H1 (cell line): ENCODE data around the gene MXRA8. TPM values are rescaled to one million over a fixed set of nuclear protein-coding genes. Genes with fewer than 3 reads are reported as not detected.

Experiments
- CTCF ChIA-PET: fragments of 300-600 bp; sonication (Branson Sonifier 250); formaldehyde crosslinking; loops from one replicate; lab custom pipeline; 2021; ENCODE audit not compliant: partially characterized antibody; lab: Charles Lee
- POLR2A ChIA-PET: fragments of 300-600 bp; sonication (Branson Sonifier 250); formaldehyde crosslinking; loops from one replicate; lab custom pipeline; 2021; ENCODE audit warnings: inconsistent platforms; ENCODE audit not compliant: partially characterized antibody; lab: Charles Lee
- DNase-seq, 2 experiments: peaks; one replicate each; pipeline versions ENCODE4 v3.0.0 to v3.0.0-alpha.2; 2010 to 2022; ENCODE audit warnings: low spot score in 2 of 2, low read depth in 1 of 2, mixed read lengths in 1 of 2
- FAIRE-seq: peaks from 2 replicates; lab custom pipeline; 2011; peaks lifted over from hg19 to GRCh38; lab: Jason Lieb, UNC
- H2AFZ ChIP-seq: 2 replicates; pipeline ENCODE4 v1.8.1; 2012; ENCODE audit warnings: low read length, inconsistent platforms
- H2AK5ac ChIP-seq: 2 replicates; pipeline ENCODE4 v1.6.1; 2013; ENCODE audit warnings: low read depth, low read length
- H2BK120ac ChIP-seq: replicated peaks from 2 replicates; pipeline ENCODE3; 2013; ENCODE audit warnings: low read depth, low read length, inconsistent platforms
- H2BK12ac ChIP-seq: 2 replicates; pipeline ENCODE4 v1.6.1; 2013; ENCODE audit warnings: low read depth, low read length
- H2BK15ac ChIP-seq: 2 replicates; pipeline ENCODE4 v1.6.1; 2013; ENCODE audit warnings: low read length
- H2BK20ac ChIP-seq: 2 replicates; pipeline ENCODE4 v1.6.1; 2013; ENCODE audit warnings: low read length
- H2BK5ac ChIP-seq: 2 replicates; pipeline ENCODE4 v1.6.1; 2013; ENCODE audit warnings: low read depth, low read length
- H3K14ac ChIP-seq: 2 replicates; pipeline ENCODE4 v1.6.1; 2013; ENCODE audit warnings: inconsistent platforms; ENCODE audit not compliant: insufficient read length
- H3K18ac ChIP-seq: 2 replicates; pipeline ENCODE4 v1.6.1; 2013; ENCODE audit warnings: low read length; ENCODE audit errors: extremely low read depth
- H3K23ac ChIP-seq: 2 replicates; pipeline ENCODE4 v1.6.1; 2013; ENCODE audit warnings: inconsistent platforms; ENCODE audit not compliant: insufficient read length
- H3K23me2 ChIP-seq: 2 replicates; pipeline ENCODE4 v1.6.1; 2013; ENCODE audit warnings: low read depth, low read length
- H3K27ac ChIP-seq: 2 replicates; pipeline ENCODE4 v1.6.1; 2011; ENCODE audit warnings: low read depth, low read length, inconsistent platforms
- H3K27me3 ChIP-seq, 4 experiments: replicated peaks in 1 of 4; 1 replicate in 1 of 4; 2 replicates in 3 of 4; pipeline versions ENCODE4 v1.6.1 to v1.8.1; 2011 to 2013; ENCODE audit warnings: low read length in 3 of 4, mild to moderate bottlenecking in 3 of 4, inconsistent platforms in 2 of 4, mixed read lengths in 2 of 4, moderate library complexity in 1 of 4; ENCODE audit not compliant: control insufficient read depth in 3 of 4, insufficient read depth in 3 of 4; ENCODE audit errors: extremely low read depth in 1 of 4
- H3K36me3 ChIP-seq, 4 experiments: 2 replicates each; pipeline versions ENCODE4 v1.6.1 to v1.8.1; 2011 to 2013; ENCODE audit warnings: mild to moderate bottlenecking in 4 of 4, low read length in 3 of 4, moderate library complexity in 2 of 4, control low read depth in 1 of 4, inconsistent platforms in 1 of 4; ENCODE audit not compliant: insufficient read depth in 4 of 4, control insufficient read depth in 2 of 4
- H3K4ac ChIP-seq: replicated peaks from 2 replicates; pipeline ENCODE3; 2013; ENCODE audit warnings: low read length, low read depth, mixed read lengths, inconsistent platforms; ENCODE audit not compliant: insufficient read length
- H3K4me1 ChIP-seq, 4 experiments: replicated peaks in 1 of 4; 1 replicate in 1 of 4; 2 replicates in 3 of 4; pipeline versions ENCODE4 v1.6.1 to v1.8.1; 2011 to 2013; ENCODE audit warnings: low read length in 3 of 4, inconsistent platforms in 2 of 4, mixed read lengths in 1 of 4; ENCODE audit not compliant: insufficient read depth in 4 of 4, control insufficient read depth in 3 of 4
- H3K4me2 ChIP-seq, 2 experiments: 2 replicates each; pipeline versions ENCODE4 v1.6.1 to v1.8.1; 2011 to 2013; ENCODE audit warnings: low read depth in 2 of 2, low read length in 2 of 2, control low read depth in 1 of 2, inconsistent platforms in 1 of 2, mild to moderate bottlenecking in 1 of 2; ENCODE audit not compliant: insufficient read depth in 1 of 2
- H3K4me3 ChIP-seq, 4 experiments: fragments of 200-600, 300-600 bp in 1 of 4; sonication (generic), shearing (Covaris generic), sonication (Bioruptor Twin) in 1 of 4; 2 replicates each; pipeline versions ENCODE4 v1.5.1 to v1.8.1; 2011 to 2016; ENCODE audit warnings: low read length in 4 of 4, low read depth in 3 of 4, control low read depth in 2 of 4, inconsistent platforms in 2 of 4, mild to moderate bottlenecking in 2 of 4, mixed read lengths in 1 of 4, moderate library complexity in 1 of 4; ENCODE audit not compliant: insufficient read depth in 2 of 4; ENCODE audit errors: extremely low read depth in 1 of 4
- H3K56ac ChIP-seq: replicated peaks from 2 replicates; pipeline ENCODE3; 2013; ENCODE audit warnings: low read depth, mild to moderate bottlenecking, mixed read lengths, low read length, inconsistent platforms; ENCODE audit not compliant: insufficient read length
- H3K79me1 ChIP-seq: 2 replicates; pipeline ENCODE4 v1.6.1; 2013; ENCODE audit warnings: low read depth, low read length, control low read depth
- H3K79me2 ChIP-seq, 2 experiments: 2 replicates each; pipeline versions ENCODE4 v1.6.1 to v1.8.1; 2012 to 2013; ENCODE audit warnings: low read length in 2 of 2, mild to moderate bottlenecking in 2 of 2, inconsistent platforms in 1 of 2; ENCODE audit not compliant: insufficient read depth in 2 of 2, control insufficient read depth in 1 of 2
- H3K9ac ChIP-seq, 4 experiments: replicated peaks in 1 of 4; 1 replicate in 1 of 4; 2 replicates in 3 of 4; pipeline versions ENCODE4 v1.6.1 to v1.8.1; 2011 to 2013; ENCODE audit warnings: low read depth in 3 of 4, low read length in 3 of 4, control low read depth in 2 of 4, mild to moderate bottlenecking in 2 of 4, moderate library complexity in 2 of 4, inconsistent platforms in 1 of 4; ENCODE audit errors: extremely low read depth in 1 of 4
- H3K9me3 ChIP-seq, 2 experiments: 2 replicates each; pipeline versions ENCODE4 v1.6.1 to v1.8.1; 2012 to 2013; ENCODE audit warnings: mild to moderate bottlenecking in 2 of 2, moderate library complexity in 2 of 2, control low read depth in 1 of 2, inconsistent platforms in 1 of 2, low read depth in 1 of 2, low read length in 1 of 2, mixed read lengths in 1 of 2; ENCODE audit not compliant: insufficient read depth in 2 of 2
- H4K20me1 ChIP-seq, 2 experiments: replicated peaks in 1 of 2; 2 replicates each; pipeline versions ENCODE3 to v1.8.1; 2011 to 2013; ENCODE audit warnings: inconsistent platforms in 2 of 2, low read length in 2 of 2, mild to moderate bottlenecking in 1 of 2; ENCODE audit not compliant: insufficient read depth in 2 of 2, control insufficient read depth in 1 of 2
- H4K5ac ChIP-seq: 2 replicates; pipeline ENCODE4 v1.6.1; 2013; ENCODE audit warnings: low read length, low read depth, mixed read lengths, inconsistent platforms; ENCODE audit not compliant: insufficient read length
- H4K8ac ChIP-seq: 2 replicates; pipeline ENCODE4 v1.8.0; 2013; ENCODE audit warnings: mild to moderate bottlenecking, moderate library complexity, low read length, inconsistent platforms; ENCODE audit not compliant: insufficient read depth; ENCODE audit errors: extremely low read depth
- H4K91ac ChIP-seq: replicated peaks from 2 replicates; pipeline ENCODE3; 2013; ENCODE audit warnings: low read length, mixed read lengths, inconsistent platforms; ENCODE audit not compliant: insufficient read length
- BRCA1 ChIP-seq: IDR thresholded peaks from 2 replicates; pipeline ENCODE4 v1.6.1; 2012; ENCODE audit warnings: low read depth, low read length, improper control_type of control experiment
- TEAD4 ChIP-seq: IDR thresholded peaks from 2 replicates; pipeline ENCODE4 v1.6.1; 2012; ENCODE audit warnings: low read depth, low read length, inconsistent platforms, mixed read lengths
- WGBS, 2 experiments: shearing (Covaris generic) in 1 of 2; methylation state at CpG; one replicate each; pipeline versions ENCODE4 v1.1.6 to v1.1.7; 2013 to 2015; ENCODE audit warnings: low lambda C conversion rate in 2 of 2, mixed read lengths in 2 of 2, inconsistent platforms in 1 of 2, low coverage in 1 of 2, missing lambda C conversion rate in 1 of 2; ENCODE audit not compliant: insufficient replicate concordance in 2 of 2, insufficient coverage in 1 of 2, insufficient read length in 1 of 2; ENCODE audit errors: extremely low coverage in 1 of 2, missing lambda C conversion rate in 1 of 2; 5-methylcytosine and 5-hydroxymethylcytosine counted together
- polyA plus RNA-seq, 7 experiments: library from polyadenylated mRNA; depleted of rRNA in 3 of 7; stranded (reverse) in 5 of 7; unstranded in 2 of 7; fragments of >200 nt in 5 of 7; fragments of 200-250 nt in 2 of 7; gene quantifications; 1 replicate in 5 of 7; 2 replicates in 1 of 7; 4 replicates in 1 of 7; pipeline versions ENCODE4 v1.2.1 to v1.2.3, GENCODE V29; 2011 to 2013; ENCODE audit warnings: missing spikeins in 2 of 7, mixed read lengths in 2 of 7
- total RNA-seq: library from RNA; stranded (reverse); fragmentation: NEBNext Ultra II Directional; extraction: Animal tissue kit (Norgen Biotek cat#: 25700); gene quantifications from 2 replicates; pipeline ENCODE4 v1.2.1, GENCODE V29; 2021
- TF ChIP-seq, protein P1 (sequence below): IDR thresholded peaks from 2 replicates; pipeline ENCODE4 v1.6.1; 2012; ENCODE audit warnings: inconsistent platforms

Gene MXRA8
- total and polyA plus RNA-seq, 2 of the 8 experiments (the other 6 are each of a cell fraction or from before 2014, with no cell fraction given), result 10.5 to 17.2 TPM

DNA sequence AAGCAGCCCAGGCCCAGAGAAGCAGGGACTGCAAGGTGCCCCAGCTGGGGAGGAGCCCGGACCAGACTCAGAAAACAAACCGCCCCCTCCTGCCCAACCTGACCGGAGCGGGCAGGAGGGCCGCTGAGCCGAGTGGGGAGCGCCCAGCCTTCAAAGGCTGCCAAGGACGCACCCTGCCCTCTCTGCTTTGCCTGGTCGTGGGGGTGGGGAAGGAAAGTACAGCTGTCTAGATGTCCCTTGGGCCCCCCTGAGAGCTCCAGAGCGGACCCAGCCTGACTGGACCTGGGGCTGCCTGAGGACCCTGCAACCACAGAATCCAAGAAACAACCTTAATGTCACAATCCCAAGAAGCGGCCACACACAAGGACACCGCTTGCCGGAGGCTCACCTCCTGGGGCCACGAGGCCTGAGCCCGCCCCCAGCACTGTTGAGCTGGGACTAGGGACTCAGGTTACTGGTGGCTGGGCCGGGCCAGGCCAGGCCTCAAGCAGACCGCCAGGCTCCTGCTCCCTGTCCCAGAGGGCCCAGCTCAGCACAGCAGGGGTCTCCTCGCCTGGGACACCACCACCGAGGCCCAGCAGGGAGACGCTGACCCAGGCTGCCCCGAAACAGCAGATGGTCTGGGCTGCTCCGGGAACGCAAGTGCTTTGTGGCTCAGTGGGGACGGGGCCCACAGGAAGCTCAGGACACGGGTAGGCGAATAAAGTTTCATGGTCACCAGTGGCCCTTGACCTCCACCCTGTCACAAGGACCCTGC is 10.5 kb downstream of the MXRA8 start:
- Histone ChIP-seq H3K14ac (no peak overlapping the region), H3K79me2 (peaks cover 0 to 28% of the 10 kb centered on the region in 2 experiments; a peak in 3 of 4 replicates), H2AFZ (no peak overlapping the region), H3K36me3 (no peaks in the 10 kb centered on the region), H2BK20ac (no peak overlapping the region), H2BK120ac (no peak overlapping the region), H2BK15ac (no peak overlapping the region), H2BK12ac (no peak overlapping the region), H3K4me2 (peak overlapping the region; percentile 75 to 78), H3K9ac (peak overlapping the region in 1 of 4 experiments; percentile 49; a peak in 3 of 7 replicates), H3K23ac (no peak overlapping the region), H3K9me3 (no peaks in the 10 kb centered on the region), H3K79me1 (peaks cover 17% of the 10 kb centered on the region), H3K18ac (no peak overlapping the region; the same call in none of the 2 replicates), H3K4me3 (peak overlapping the region; percentile 60 to 84 (median 65)), H3K4ac (no peak overlapping the region), H3K23me2 (peaks cover 14% of the 10 kb centered on the region; the same call in 1 of the 2 replicates), H3K56ac (no peak overlapping the region), H2AK5ac (no peak overlapping the region), H4K5ac (no peak overlapping the region), H3K27ac (no peak overlapping the region; the same call in 1 of the 2 replicates), H4K91ac (no peak overlapping the region), H3K4me1 (peaks cover 0 to 31% (median 19%) of the 10 kb centered on the region in 4 experiments; a peak in 5 of 7 replicates), H3K27me3 (no peaks in the 10 kb centered on the region), H2BK5ac (peak overlapping the region; percentile 7; the same call in 1 of the 2 replicates), H4K20me1 (peaks cover 16 to 40% of the 10 kb centered on the region in 2 experiments), H4K8ac (peak overlapping the region; percentile 68; the same call in 1 of the 2 replicates)
- WGBS, 2 experiments, result 40% methylated on average over 25 of the region's 26 CpGs; no CpG with 5 or more reads in 1 of the 2 experiments
- DNase-seq (peak in 1 of 2 experiments; percentile 78), FAIRE-seq (no peak)
- POLR2A ChIA-PET, result interaction anchor here (0.7 to 2.3 kb wide), 15 partner anchors 13 to 91 kb away, joined by 3 to 13 read pairs (median 4); partner anchors contain the start of genes AURKAIP1, CCNL2 and TAS1R3
- TF ChIP-seq BRCA1 (no peak), TEAD4 (no peak)
- TF ChIP-seq, protein P1, sequence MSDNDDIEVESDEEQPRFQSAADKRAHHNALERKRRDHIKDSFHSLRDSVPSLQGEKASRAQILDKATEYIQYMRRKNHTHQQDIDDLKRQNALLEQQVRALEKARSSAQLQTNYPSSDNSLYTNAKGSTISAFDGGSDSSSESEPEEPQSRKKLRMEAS, result peak; percentile 14; the same call in 1 of the 2 replicates
- CTCF ChIA-PET, result interaction anchor here (0.6 to 2.1 kb wide), 21 partner anchors 9 to 1034 kb away, joined by 3 to 15 read pairs (median 3); partner anchors contain the start of gene AURKAIP1
